Type B pancreatic cell (in vitro differentiated cells): ENCODE measurements around the gene EDIL3. TPM values are rescaled to one million over a fixed set of nuclear protein-coding genes. Genes with fewer than 3 reads are reported as not detected.
"Not testable (repeated sequence)": the region's sequence is repeated elsewhere in the genome, so short reads cannot be mapped to it uniquely, and the experiment has no call there.

Experiments used
- DNase-seq: peaks from one replicate; pipeline ENCODE4 v3.0.0; 2021; ENCODE audit warnings: mixed read lengths; ENCODE audit not compliant: unreplicated experiment; ENCODE audit errors: extremely low spot score
- H3K27ac Mint-ChIP-seq: 2 replicates; pipeline ENCODE4 v1.8.0; 2021; ENCODE audit warnings: mild to moderate bottlenecking, mixed read lengths
- H3K27me3 Mint-ChIP-seq: 2 replicates; pipeline ENCODE4 v1.8.0; 2021; ENCODE audit warnings: mixed read lengths
- H3K36me3 Mint-ChIP-seq: 2 replicates; pipeline ENCODE4 v1.8.0; 2021; ENCODE audit warnings: mixed read lengths
- H3K4me1 Mint-ChIP-seq: one replicate; pipeline ENCODE4 v1.8.0; 2021; ENCODE audit warnings: mixed read lengths; ENCODE audit not compliant: unreplicated experiment
- H3K4me3 Mint-ChIP-seq: 2 replicates; pipeline ENCODE4 v1.8.0; 2021; ENCODE audit warnings: mild to moderate bottlenecking, mixed read lengths
- H3K9me3 Mint-ChIP-seq: 2 replicates; pipeline ENCODE4 v1.8.0; 2021; ENCODE audit warnings: mixed read lengths
- CTCF ChIP-seq: fragments of 200-600 bp; sonication (generic); conservative IDR thresholded peaks from 2 replicates; pipeline ENCODE4 v1.5.0; 2021; ENCODE audit warnings: antibody characterized with exemption, mild to moderate bottlenecking
- total RNA-seq: library from RNA; stranded (reverse); gene quantifications from 2 replicates; pipeline ENCODE4 v1.2.1, GENCODE V29; 2021; ENCODE audit warnings: low replicate concordance

EDIL3 gene
- total RNA-seq, 1 donor from 2014 or later: 19.1 TPM

DNA sequence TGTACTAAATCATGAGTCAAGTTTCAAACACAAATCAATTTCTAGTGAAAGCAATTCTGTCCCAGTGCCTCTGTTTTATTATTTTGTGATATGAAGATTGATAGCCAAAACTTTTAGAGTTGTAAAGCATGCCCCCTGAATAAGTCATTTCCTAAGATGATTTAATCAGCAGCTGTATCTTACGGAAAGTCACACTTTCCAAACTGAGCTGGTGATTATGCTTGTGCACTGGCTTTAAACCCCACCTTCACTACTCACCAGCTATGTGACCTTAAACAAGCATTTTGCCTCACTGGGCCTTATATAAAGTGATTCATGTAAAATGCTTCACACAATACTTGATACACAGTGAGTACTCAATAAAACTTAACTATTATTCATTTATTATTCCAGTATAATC lies 78.1 kb downstream of the EDIL3 start:
- no peaks in the 10 kb centered on the region for H3K36me3 Mint-ChIP-seq
- no peak overlapping the region for H3K4me3 Mint-ChIP-seq
- no peaks in the 10 kb centered on the region for H3K9me3 Mint-ChIP-seq
- DNase-seq: no peak
- TF ChIP-seq CTCF: no peak
- no peaks in the 10 kb centered on the region for H3K4me1 Mint-ChIP-seq
- H3K27me3 Mint-ChIP-seq: no peaks in the 10 kb centered on the region
- no peak overlapping the region for H3K27ac Mint-ChIP-seq

DNA sequence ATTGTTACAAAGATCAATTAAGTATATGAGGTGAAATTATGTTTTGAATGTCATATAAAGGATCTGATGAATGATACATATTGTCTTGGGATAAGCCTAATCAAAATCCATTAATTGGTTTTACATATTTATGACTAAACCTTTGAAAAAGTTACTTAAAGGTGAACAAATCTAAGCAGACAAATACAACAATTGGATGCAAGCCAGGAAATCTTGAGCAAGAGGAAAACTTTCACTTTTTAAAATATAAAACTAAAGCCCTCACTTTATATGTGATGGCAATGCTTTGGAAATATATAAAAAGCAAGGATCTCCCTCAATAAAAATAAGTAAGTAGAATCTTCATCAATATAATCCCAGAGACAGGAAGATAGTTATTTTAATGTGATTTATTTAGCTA lies 80.1 kb downstream of the EDIL3 start:
- Mint-ChIP-seq H3K4me1 (no peaks in the 10 kb centered on the region), H3K9me3 (no peaks in the 10 kb centered on the region), H3K27ac (no peak overlapping the region), H3K36me3 (no peaks in the 10 kb centered on the region), H3K27me3 (no peaks in the 10 kb centered on the region), H3K4me3 (no peak overlapping the region)
- DNase-seq: no peak
- TF ChIP-seq CTCF: no peak

- Mint-ChIP-seq H3K27me3 (no peaks in the 10 kb centered on the region), H3K9me3 (peaks cover 5% of the 10 kb centered on the region), H3K27ac (no peak overlapping the region), H3K36me3 (no peaks in the 10 kb centered on the region), H3K4me1 (no peaks in the 10 kb centered on the region), H3K4me3 (no peak overlapping the region)
- no peak for TF ChIP-seq CTCF
- no peak for DNase-seq
These were observed 81.4 kb downstream of the EDIL3 start for GRCh38 chr5:84303315-84303714.

DNA sequence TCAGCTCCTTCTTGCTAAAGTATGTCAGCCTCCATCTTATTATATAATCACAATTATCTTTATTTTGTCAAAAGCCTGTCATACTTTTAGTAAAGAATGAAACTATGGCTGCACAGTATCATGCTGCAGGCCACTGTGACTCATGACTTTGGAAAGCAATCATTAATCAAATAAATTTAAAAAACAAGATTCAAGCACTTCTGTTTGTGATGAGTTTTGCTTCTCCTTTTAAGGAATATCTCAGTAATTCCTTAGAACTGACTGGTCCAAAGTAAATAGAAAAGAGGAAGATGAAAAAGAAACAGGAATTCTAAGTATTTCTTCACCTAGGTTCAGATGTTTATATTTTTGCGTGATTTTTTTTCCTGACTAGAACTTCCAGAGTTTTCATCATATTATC lies 83.1 kb downstream of the EDIL3 start:
- Mint-ChIP-seq H3K9me3 (peaks cover 9% of the 10 kb centered on the region), H3K27ac (peak overlapping the region; percentile 20)

DNA sequence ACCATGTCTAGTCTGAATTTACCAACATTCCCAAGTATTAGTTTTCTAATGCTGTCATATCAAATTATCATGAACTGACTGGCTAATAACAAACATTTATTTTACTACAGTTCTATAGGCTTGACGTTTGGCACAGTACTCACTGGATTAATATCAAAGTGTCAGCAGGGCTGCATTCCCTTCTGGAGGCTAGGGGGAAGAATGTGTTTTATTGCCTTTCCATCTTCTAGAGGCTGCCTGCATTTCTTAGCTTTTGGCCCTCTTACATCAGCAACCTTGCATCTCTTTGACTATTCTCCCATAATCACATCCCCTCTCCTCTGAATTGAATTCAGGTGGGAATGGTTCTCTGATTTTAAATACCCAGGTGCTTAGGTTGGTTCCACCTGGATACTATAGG lies 84.7 kb downstream of the EDIL3 start:
- no peak for TF ChIP-seq CTCF
- DNase-seq: no peak
- peaks cover 3% of the 10 kb centered on the region for H3K36me3 Mint-ChIP-seq
- no peak overlapping the region for H3K4me3 Mint-ChIP-seq
- peaks cover 9% of the 10 kb centered on the region for H3K9me3 Mint-ChIP-seq
- no peaks in the 10 kb centered on the region for H3K4me1 Mint-ChIP-seq
- no peaks in the 10 kb centered on the region for H3K27me3 Mint-ChIP-seq
- no peak overlapping the region for H3K27ac Mint-ChIP-seq

More for the DNA sequence above, 83.1 kb downstream of the EDIL3 start:
- no peaks in the 10 kb centered on the region for H3K27me3 Mint-ChIP-seq
- no peak overlapping the region for H3K4me3 Mint-ChIP-seq
- no peak for DNase-seq
- peaks cover 3% of the 10 kb centered on the region for H3K36me3 Mint-ChIP-seq
- no peak for TF ChIP-seq CTCF
- no peaks in the 10 kb centered on the region for H3K4me1 Mint-ChIP-seq

GRCh38 chr5:84298628-84299027 lies 86.1 kb downstream of the EDIL3 start:
- H3K27me3 Mint-ChIP-seq: no peaks in the 10 kb centered on the region
- H3K4me3 Mint-ChIP-seq: no peak overlapping the region
- H3K27ac Mint-ChIP-seq: peak overlapping the region; percentile 4
- H3K4me1 Mint-ChIP-seq: no peaks in the 10 kb centered on the region
- peaks cover 9% of the 10 kb centered on the region for H3K9me3 Mint-ChIP-seq
- no peak for DNase-seq
- H3K36me3 Mint-ChIP-seq: peaks cover 3% of the 10 kb centered on the region
- no peak for TF ChIP-seq CTCF

GRCh38 chr5:84297641-84298040 lies 87.0 kb downstream of the EDIL3 start:
- not testable (repeated sequence) for H3K36me3 Mint-ChIP-seq, H3K4me1 Mint-ChIP-seq

More at GRCh38 chr5:84297641-84298040, 87.0 kb downstream of the EDIL3 start:
- H3K4me3 Mint-ChIP-seq, H3K27me3 Mint-ChIP-seq, H3K9me3 Mint-ChIP-seq, H3K27ac Mint-ChIP-seq, DNase-seq: not testable (repeated sequence)
